Nephron (organoid): ENCODE results near the gene ANKRD11.
"Not testable (repeated sequence)": the region's sequence is repeated elsewhere in the genome, so short reads cannot be mapped to it uniquely, and the experiment has no call there.

Experiments used
- H3K27ac Mint-ChIP-seq, 3 experiments: 2 replicates each; pipeline ENCODE4 v1.8.0; 2020; ENCODE audit warnings: mixed read lengths in 3 of 3, mild to moderate bottlenecking in 2 of 3, moderate library complexity in 1 of 3
- H3K27me3 Mint-ChIP-seq: 2 replicates; pipeline ENCODE4 v1.8.0; 2021; ENCODE audit warnings: low read depth, mild to moderate bottlenecking, moderate library complexity, mixed read lengths
- H3K36me3 Mint-ChIP-seq: 2 replicates; pipeline ENCODE4 v1.8.0; 2020; ENCODE audit warnings: low read depth, mixed read lengths
- H3K4me1 Mint-ChIP-seq: 2 replicates; pipeline ENCODE4 v1.8.0; 2020; ENCODE audit warnings: mixed read lengths
- H3K4me3 Mint-ChIP-seq, 3 experiments: 2 replicates each; pipeline ENCODE4 v1.8.0; 2020; ENCODE audit warnings: mild to moderate bottlenecking in 3 of 3, mixed read lengths in 3 of 3, moderate library complexity in 2 of 3
- H3K9me3 Mint-ChIP-seq: 2 replicates; pipeline ENCODE4 v1.8.0; 2020; ENCODE audit warnings: mixed read lengths
- CTCF ChIP-seq, 3 experiments: fragments of 200-600 bp; sonication (generic); IDR thresholded peaks; one replicate each; pipeline ENCODE4 v1.5.0; 2021; ENCODE audit warnings: antibody characterized with exemption in 3 of 3; ENCODE audit not compliant: unreplicated experiment in 3 of 3

The ANKRD11 gene

GRCh38 chr16:89460556-89460955, 29.8 kb downstream of the ANKRD11 start:
- Mint-ChIP-seq H3K27me3 (no peaks in the 10 kb centered on the region), H3K4me3 (no peak overlapping the region), H3K36me3 (peaks cover 51% of the 10 kb centered on the region), H3K4me1 (peaks cover 20% of the 10 kb centered on the region), H3K9me3 (peaks cover 10% of the 10 kb centered on the region), H3K27ac (no peak overlapping the region)
- no peak for TF ChIP-seq CTCF (IDR thresholded peaks at IDR 0.05; ENCODE audit: unreplicated experiment in 3 of 3)

GRCh38 chr16:89458967-89459366, 31.4 kb downstream of the ANKRD11 start:
- H3K36me3 Mint-ChIP-seq = peaks cover 44% of the 10 kb centered on the region
- H3K4me1 Mint-ChIP-seq = peaks cover 13% of the 10 kb centered on the region
- peaks cover 10% of the 10 kb centered on the region for H3K9me3 Mint-ChIP-seq
- peak overlapping the region in 1 of 3 experiments; percentile 26 for H3K27ac Mint-ChIP-seq
- no peaks in the 10 kb centered on the region for H3K27me3 Mint-ChIP-seq
- no peak for TF ChIP-seq CTCF (IDR thresholded peaks at IDR 0.05; ENCODE audit: unreplicated experiment in 3 of 3)
- no peak overlapping the region for H3K4me3 Mint-ChIP-seq

GRCh38 chr16:89458551-89458950, 31.8 kb downstream of the ANKRD11 start:
- Mint-ChIP-seq H3K4me1 (peaks cover 17% of the 10 kb centered on the region), H3K4me3 (no peak overlapping the region), H3K36me3 (peaks cover 44% of the 10 kb centered on the region), H3K27ac (peak overlapping the region in 1 of 3 experiments; percentile 26), H3K27me3 (no peaks in the 10 kb centered on the region), H3K9me3 (peaks cover 10% of the 10 kb centered on the region)
- no peak for TF ChIP-seq CTCF (IDR thresholded peaks at IDR 0.05; ENCODE audit: unreplicated experiment in 3 of 3)

GRCh38 chr16:89456419-89456959, 33.9 kb downstream of the ANKRD11 start:
- Mint-ChIP-seq H3K36me3 (peaks cover 39% of the 10 kb centered on the region), H3K27ac (peak overlapping the region in 1 of 3 experiments; percentile 58), H3K9me3 (peaks cover 7% of the 10 kb centered on the region), H3K27me3 (no peaks in the 10 kb centered on the region), H3K4me3 (no peak overlapping the region), H3K4me1 (peaks cover 24% of the 10 kb centered on the region)
- TF ChIP-seq CTCF (IDR thresholded peaks at IDR 0.05; ENCODE audit: unreplicated experiment in 3 of 3) = no peak

- Mint-ChIP-seq H3K27me3 (no peaks in the 10 kb centered on the region), H3K36me3 (peaks cover 33% of the 10 kb centered on the region), H3K27ac (no peak overlapping the region), H3K4me3 (no peak overlapping the region), H3K4me1 (peaks cover 29% of the 10 kb centered on the region), H3K9me3 (peaks cover 3% of the 10 kb centered on the region)
- no peak for TF ChIP-seq CTCF (IDR thresholded peaks at IDR 0.05; ENCODE audit: unreplicated experiment in 3 of 3)
Measured at GRCh38 chr16:89455692-89456091, 34.7 kb downstream of the ANKRD11 start.

GRCh38 chr16:89455178-89455577, 35.2 kb downstream of the ANKRD11 start:
- Mint-ChIP-seq H3K4me1 (peaks cover 34% of the 10 kb centered on the region), H3K4me3 (no peak overlapping the region), H3K27me3 (no peaks in the 10 kb centered on the region), H3K9me3 (no peaks in the 10 kb centered on the region), H3K36me3 (peaks cover 29% of the 10 kb centered on the region), H3K27ac (no peak overlapping the region)
- no peak for TF ChIP-seq CTCF (IDR thresholded peaks at IDR 0.05; ENCODE audit: unreplicated experiment in 3 of 3)

- not testable (repeated sequence) for H3K27ac Mint-ChIP-seq, H3K27me3 Mint-ChIP-seq, H3K9me3 Mint-ChIP-seq, H3K4me3 Mint-ChIP-seq
- Mint-ChIP-seq H3K4me1 (peaks cover 37% of the 10 kb centered on the region), H3K36me3 (peaks cover 29% of the 10 kb centered on the region)
Measured at GRCh38 chr16:89454378-89455125, 35.8 kb downstream of the ANKRD11 start.
